CD4-positive, alpha-beta T cell treated with Interleukin-2 at 100 ng/mL for 4 hours (primary cell): ENCODE data around the gene SCARF2.
"Not testable (repeated sequence)": the region's sequence is repeated elsewhere in the genome, so short reads cannot be mapped to it uniquely, and the experiment has no call there.

Source experiments
- DNase-seq: peaks from one replicate; pipeline ENCODE4 v3.0.0-alpha.2; 2020; ENCODE audit warnings: low spot score

SCARF2 gene

DNA sequence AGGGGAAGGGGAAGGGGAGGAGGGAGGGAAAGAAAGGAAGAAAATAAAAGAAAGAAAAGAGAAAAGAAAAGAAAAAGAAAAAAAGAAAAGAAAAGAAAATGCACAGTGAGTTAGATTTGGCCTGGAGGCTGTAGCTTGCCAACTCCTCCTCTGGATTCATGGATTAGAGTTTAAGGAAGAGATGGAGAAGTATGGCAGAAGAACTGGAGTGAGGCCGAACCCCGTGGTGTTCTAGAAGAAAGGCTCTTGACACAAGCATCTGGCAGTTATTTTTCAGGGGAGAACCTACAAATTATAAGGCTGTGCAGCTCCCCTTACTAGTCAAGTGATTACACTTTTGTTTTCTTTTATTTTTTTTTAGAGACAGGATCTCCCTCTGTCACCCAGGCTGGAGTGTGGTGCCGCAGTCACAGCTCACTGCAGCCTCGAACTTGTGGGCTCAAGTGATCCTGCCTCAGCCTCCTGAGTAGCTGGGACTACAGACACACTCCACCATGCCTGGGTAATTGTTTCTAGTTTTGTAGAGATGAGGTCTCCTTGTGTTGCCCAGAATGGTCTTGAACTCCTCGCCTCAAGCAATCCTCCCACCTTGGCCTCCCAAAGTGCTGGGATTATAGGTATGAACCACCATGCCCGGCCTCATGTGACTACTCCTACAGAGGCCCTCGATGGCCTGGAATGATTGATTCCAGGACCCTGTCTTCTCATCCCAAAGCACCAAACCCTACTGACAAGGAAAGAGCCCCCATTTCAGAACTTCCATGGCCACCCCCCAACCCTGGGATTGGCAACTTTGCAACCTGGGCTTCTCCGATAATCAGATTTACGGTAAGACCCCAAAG is 24.2 kb downstream of the SCARF2 start:
- DNase-seq: no peak

DNA sequence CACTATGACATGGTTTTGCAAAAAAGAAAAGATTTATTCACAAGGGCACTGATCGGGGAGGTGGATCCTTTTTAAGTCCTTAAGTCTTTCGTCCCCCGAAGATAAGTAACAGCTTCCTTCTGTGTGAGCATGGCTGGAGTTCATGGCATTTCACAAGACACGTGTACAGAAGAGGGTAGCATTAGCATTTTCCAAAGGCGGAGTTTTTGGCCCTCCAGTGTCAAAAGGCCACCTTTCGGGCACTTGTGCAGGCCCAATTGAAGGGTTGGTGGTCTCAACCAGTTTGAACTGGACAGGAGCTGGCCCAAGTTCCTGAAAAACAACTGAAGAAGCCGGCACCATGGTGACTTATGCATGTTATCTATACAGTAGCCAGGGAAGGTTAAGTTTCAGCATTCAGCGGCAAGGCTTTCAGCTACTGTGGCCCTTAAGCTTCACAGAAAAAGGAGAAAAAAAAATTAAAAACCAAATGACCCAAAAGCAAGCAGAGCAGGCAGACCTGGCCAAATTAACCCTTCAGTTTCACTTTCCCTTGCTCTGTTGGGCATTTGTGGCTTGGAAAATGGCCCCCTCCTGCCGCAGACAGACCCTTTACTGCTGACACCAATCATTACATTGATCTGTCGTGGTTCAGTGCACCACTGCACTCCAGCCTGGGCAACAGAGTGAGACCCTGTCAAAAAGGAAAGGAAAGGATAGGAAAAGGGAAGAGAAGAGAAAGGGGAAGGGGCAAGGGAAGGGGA is 25.0 kb downstream of the SCARF2 start:
- DNase-seq: no peak

DNA sequence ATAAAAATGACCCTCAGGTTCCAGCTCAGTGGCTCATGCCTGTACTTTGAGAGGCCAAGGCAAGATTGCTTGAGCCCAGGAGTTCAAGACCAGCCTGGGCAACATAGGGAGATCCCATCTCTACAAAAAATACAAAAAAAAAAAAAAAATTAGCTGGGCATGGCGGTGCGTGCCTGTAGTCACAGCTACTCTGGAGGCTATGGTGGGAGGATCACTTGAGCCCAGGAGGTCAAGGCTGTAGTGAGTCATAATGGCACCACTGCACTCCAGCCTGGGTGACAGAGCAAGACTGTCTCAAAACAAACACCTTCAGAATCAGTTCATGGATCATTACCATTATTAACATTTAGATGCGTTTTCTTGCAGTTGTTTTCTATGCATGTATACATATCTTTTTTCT is 28.2 kb downstream of the SCARF2 start:
- DNase-seq: not testable (repeated sequence)

DNA sequence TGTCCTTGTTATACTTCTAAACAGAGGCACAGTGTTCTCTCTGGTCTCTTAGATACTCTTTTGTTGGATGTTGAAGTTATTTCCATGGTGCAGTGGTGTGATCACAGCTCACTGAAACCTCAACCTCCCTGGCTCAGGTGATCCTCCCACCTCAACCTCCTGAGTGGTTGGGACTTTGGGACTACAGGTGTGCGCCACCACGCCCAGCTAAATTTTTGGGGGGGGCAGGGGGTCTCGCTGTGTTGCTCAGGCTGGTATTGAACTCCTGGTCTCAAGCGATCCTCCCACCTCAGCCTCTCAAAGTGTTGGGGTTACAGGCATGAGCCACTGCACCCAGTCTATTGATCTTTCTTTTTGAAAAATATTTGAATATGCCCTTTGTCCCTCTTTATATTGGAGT is 28.7 kb downstream of the SCARF2 start:
- no peak for DNase-seq

GRCh38 chr22:20407829-20408228 is 29.8 kb downstream of the SCARF2 start:
- no peak for DNase-seq

GRCh38 chr22:20406686-20407408 is 30.8 kb downstream of the SCARF2 start:
- DNase-seq: no peak

- no peak for DNase-seq
Measured at GRCh38 chr22:20405931-20406685, 31.5 kb downstream of the SCARF2 start.

DNA sequence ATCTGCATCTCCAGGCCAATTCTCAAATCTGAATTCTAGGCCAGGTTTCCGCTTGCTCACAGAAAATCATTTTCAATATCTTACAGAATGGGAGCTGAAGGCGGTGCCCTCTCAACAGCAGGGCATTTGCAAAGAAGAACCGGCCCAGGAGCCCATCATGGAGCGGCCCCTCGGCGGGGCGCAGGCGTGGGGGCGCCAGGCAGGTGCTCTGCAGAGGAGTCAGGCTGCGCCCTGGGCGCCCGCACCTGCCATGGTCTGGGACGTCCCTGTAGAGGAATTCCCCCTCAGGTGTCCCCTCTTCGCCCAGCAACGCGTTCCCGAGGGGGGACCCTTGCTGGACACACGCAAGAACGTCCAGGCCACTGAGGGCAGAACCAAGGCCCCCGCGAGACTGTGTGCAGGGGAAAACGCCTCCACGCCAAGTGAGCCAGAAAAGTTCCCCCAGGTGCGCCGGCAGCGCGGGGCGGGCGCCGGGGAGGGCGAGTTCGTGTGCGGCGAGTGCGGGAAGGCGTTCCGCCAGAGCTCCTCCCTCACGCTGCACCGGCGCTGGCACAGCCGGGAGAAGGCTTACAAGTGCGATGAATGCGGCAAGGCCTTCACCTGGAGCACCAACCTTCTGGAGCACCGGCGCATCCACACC is 32.2 kb downstream of the SCARF2 start:
- DNase-seq: no peak

DNA sequence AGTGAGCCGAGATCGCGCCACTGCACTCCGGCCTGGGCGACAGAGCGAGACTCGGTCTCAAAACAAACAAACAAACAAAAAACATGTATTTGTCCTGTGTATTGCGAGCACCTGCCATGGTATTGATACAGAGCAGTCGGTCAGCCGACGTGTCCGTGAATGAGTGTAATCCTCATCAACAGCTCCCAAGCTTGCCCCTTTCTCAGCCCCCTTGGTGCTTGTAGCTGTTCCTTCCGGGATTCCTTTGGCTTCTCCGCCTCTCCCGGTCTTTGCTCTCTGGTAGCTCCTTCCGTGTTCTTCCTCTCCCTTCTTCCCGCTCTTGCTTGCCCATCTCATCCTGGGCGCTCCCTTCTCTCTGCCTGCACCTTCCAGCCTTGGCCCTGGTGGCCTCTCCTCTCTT is 32.7 kb downstream of the SCARF2 start:
- no peak for DNase-seq

DNA sequence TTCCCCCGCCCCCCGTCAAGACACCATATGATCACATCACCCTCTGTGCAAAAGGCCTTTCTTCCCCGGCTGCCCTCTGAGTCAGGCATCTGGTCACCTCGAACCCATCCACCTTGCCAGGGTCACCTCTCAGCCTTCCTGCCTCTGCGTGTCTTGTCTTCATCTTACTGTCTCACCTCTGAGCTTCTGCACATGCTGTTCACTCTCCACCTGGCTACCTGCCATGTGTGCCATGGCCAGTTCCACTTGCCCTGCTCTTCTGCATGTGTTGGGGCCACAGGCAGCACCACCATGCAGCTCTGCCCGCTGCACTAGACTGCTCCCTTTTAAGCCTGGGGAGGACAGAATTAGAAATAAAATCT is 33.9 kb downstream of the SCARF2 start:
- no peak for DNase-seq

DNA sequence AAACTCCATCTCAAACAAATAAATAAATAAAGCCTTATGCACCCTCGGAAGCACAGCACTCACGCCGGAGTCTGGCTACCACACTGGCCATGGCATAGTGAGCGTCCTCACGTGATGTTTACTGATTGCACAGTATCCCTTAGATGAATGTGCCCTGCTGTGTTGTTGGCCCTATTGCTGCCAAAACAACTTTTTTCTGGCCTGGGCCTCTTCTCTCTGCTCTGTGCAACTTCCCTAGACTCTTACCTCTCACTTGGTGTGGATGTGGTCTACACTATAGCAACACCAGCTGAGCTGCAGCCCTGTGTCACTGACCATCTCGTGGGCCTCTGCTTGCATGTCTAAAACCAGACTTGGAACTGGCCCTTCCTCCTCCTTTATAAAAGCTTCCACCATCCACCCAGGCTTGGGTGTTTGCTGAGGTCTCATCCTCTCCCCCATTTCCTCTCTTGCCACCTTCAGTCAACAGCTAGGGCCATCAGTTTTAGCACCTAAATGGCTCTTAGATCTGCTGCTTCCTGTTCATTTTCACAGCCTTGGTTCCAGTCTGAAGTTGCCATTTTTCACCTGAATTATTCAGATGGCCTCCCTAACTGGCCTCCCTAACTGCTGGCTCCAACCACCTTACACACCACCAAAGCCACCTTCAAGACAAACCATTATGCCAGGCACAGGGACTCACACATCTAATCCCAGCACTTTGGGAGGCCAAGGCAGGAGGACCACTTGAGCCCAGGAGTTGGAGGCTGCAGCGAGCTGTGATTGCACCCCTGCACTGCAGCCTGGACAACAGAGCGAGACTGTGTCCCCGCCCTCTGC is 34.5 kb downstream of the SCARF2 start:
- no peak for DNase-seq

DNA sequence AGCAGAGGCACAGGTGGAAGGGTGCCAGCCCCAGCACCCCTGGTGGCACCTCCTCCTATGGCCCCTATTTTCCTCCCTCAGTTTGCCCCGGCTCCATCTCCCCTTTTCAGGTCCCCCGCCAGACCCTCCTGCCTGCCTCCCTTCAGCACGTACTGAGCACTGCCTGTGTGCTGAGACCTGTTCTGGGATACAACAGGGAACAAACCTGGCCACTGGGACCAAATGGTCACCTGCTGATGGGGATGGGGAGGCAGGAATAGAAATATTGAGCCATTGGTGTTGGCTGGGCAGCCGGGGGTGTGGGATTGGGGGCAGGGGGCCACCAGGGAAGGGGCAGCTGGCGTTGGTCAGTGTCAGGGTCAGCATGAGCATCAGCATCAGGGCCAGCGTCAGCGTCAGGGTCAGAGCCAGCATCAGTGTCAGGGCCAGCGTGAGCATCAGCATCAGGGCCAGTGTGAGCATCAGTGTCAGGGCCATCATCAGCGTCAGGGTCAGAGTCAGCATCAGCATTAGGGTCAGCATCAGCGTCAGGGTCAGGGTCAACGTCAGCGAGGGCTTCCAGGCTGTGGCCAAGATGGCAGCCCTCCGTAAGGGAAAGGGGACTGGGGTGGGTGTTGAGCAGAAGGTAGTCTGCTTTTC is 36.1 kb downstream of the SCARF2 start:
- DNase-seq: no peak

GRCh38 chr22:20400606-20401375 is 36.8 kb downstream of the SCARF2 start:
- no peak for DNase-seq

DNA sequence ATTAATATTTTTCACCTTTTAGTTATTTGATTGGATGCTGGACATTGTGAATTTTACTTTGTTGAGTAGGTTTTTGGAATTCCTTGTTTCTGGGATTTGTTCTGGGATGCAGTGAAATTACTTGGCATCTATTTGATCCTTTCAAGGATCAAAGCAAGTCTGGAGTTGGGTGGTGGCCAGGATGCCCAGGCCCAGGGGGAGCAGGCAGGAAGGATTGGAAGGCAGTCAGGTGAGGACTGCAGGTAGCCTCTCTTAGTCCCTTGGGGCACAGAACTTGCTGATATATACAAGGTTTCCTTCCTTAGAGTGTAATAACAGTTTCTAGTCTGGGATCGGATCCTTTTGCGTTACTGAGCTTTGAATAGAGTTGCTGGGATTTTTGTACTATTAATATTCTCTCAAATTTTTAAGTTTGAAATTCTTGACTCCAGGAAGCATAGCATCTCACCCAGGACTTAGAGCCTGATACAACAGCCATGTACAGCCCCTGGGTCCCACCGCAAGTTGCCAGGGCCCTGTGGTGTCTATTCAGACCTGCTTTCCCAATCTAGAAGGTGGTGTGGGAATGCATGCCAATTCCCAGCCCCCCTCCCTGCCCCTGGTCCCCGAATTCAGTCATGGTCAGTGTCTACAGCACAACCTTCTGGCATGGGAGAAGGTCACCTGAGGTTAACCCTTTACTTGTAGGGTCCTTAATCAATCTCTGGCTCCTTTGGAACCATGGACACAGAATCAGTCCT is 37.6 kb downstream of the SCARF2 start:
- no peak for DNase-seq

DNA sequence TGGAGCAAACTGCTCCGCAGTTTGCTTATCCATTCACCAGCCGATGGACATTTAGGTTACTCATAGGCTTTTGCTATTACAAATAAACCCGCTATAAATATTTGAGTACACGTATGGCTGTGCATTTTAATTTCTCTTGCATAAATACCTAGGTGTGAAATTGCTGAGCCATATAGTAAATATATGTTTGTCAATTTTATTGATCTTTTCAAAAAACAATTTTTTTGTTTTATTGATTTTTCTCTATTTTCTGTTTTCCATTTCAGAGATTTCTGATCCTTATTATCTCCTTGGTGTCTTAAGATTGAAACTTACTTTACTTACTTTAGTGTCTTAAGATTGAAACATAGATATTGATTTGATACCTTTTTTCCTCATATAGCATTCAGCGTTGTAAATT is 39.2 kb downstream of the SCARF2 start:
- DNase-seq: no peak

GRCh38 chr22:20397498-20397897 is 40.1 kb downstream of the SCARF2 start:
- no peak for DNase-seq

DNA sequence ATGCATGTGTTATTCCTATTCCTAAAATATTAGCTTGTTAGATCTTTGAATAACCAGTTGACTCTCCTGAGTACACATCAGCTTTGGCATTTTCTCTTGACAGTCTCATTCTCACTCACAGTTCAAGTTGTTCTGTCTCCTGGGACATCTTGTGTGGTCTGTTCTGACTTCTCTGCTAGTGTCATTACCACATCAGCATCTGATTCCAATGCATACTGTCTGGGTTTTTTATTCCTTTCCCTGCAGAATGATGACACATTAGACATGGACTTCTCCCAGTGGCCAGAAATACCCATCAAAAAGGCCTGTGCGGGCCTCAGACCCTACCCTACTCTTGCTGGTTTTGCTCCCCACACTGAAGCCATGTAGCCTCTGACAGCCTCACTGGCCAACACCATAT is 41.0 kb downstream of the SCARF2 start:
- no peak for DNase-seq

- DNase-seq: no peak
Measured at GRCh38 chr22:20395907-20396287, 41.7 kb downstream of the SCARF2 start.
